Astrocyte of the hippocampus (primary cell): ENCODE results near the gene CAPN3.

Source experiments
- DNase-seq: peaks from one replicate; pipeline ENCODE4 v3.0.0; 2011; ENCODE audit warnings: low read depth, low spot score

The CAPN3 gene

GRCh38 chr15:42356851-42357250, 2.5 kb upstream of the CAPN3 start:
- no peak for DNase-seq

GRCh38 chr15:42358141-42358540, 1.2 kb upstream of the CAPN3 start:
- DNase-seq = no peak

GRCh38 chr15:42359985-42360384, 684 bp downstream of the CAPN3 start:
- DNase-seq = no peak

GRCh38 chr15:42360535-42361112, 1.3 kb downstream of the CAPN3 start:
- DNase-seq = no peak

DNA sequence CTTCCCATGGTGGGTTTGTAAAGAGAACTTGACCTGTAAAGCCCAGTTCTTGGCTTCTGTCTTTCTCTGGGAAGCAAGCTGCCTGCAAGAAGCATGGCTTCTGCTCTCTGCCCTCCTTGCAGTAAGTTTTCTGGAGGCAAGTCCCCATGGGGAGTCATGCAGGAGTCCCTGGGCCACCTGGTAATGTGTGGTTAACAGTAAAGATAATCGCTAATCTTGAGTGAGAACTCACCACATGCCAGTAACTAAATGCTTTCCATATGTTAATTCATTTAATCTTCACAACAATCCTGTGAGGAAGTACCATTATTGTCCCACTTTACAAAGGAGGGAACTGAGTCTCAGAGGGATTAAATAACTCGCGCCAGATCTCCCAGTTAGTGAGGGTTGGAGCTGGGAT, 4.2 kb downstream of the CAPN3 start:
- no peak for DNase-seq

DNA sequence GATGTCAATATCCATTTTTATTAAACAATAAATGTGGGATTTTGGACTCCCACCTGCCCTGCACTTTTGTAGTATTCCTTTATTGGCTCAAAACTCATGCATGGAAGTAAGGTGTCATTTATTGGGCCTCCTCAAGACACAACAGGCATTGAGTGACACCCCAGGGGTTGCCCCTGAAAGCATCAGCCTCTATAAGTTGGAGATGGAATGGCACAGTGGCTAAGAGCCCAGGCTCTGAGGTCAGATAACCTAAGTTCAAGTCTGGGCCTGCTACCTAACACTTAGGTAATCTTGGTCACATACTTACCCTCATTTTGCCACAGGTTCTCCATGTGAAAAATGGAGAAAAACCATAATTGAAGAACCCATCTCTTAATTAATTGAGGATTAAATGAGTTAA, 4.6 kb downstream of the CAPN3 start:
- DNase-seq = no peak

GRCh38 chr15:42364529-42364928, 5.2 kb downstream of the CAPN3 start:
- peak; percentile 48 for DNase-seq

DNA sequence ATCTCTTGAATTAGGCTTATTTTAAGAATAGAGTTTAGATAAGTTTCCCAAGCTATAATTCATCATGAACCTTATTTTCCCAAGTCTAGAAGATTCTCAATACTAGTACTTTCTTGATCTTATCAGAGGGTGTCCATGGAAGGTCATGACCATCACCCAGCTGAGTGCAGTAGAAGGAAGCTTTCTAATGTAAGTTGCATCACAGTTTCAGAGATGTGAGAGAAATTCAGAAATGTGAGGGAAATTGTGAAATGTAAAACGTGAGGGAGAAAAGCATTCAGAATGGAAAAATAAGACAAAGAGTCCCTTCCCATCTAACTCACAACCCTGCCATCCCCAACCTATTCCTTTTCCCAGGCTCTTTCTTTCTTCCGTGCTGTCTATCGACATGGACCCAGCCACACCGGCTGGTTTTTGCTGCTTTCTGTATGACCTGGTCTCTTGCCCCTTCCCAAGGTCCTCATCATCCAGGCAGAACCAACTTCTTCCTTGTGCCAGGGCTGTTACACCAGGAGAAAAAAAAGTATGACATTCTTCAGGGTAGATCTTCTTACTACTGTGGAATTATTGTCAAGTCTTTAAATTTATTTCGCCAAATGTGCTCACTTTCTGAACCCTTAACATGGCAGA, 6.7 kb downstream of the CAPN3 start:
- DNase-seq = no peak

DNA sequence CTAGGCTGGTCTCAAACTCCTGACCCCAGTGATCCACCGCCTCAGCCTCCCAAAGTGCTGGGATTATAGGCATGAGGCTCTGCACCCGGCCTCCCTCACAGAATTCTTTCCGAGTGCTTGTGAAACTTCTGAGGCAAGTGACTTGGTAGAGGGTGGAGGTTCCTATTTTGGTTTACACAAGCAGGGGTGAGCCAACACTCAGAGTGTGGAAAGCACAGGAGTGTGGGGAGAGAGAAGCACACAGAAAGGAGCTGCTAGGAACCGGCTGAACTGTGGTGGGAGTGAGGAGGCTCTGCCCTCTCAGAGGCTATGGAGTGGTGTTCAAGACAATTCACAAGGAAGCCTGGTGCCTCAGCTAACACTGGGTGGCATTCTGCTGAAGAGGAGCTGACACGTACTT, 7.7 kb downstream of the CAPN3 start:
- no peak for DNase-seq

DNA sequence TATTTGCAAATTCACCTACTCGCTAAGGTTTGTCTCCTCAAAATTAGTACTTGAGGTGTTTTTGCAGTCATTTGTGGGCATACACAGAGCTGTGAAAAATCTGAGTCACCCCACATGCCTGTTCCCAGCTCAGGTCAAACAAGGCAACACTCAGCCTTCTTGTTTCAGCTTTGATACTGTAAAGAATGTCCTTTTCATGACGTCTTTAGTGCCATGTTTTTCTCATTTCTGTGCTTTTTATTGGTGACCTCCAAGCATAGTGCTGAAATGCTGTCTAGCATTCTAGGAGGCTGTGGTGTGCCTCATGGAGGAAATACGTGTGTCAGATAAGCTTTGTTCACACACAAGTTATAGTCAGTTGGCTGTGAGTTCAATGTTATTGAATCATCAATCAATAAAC, 8.8 kb downstream of the CAPN3 start:
- DNase-seq = no peak

DNA sequence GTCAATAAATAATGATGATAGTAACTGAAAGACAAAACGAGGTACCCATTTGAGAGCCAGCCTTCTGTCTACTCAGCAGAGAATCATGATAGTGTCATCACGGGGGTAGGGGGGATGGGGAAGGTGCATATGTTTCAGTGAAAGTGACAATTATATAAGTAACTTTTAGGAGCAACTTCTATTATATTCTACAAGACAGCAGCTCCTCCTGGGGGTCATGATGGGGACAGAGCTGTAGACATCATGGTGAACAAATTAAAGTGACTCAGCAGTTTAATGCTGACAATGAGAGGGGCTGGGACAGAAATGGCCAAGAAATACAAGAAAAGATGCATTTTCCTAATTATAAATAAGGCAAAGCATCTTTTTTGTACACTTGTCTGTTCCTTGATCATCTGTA, 11.8 kb downstream of the CAPN3 start:
- no peak for DNase-seq

- no peak for DNase-seq
Observed at GRCh38 chr15:42373274-42373673, 14.0 kb downstream of the CAPN3 start.

DNA sequence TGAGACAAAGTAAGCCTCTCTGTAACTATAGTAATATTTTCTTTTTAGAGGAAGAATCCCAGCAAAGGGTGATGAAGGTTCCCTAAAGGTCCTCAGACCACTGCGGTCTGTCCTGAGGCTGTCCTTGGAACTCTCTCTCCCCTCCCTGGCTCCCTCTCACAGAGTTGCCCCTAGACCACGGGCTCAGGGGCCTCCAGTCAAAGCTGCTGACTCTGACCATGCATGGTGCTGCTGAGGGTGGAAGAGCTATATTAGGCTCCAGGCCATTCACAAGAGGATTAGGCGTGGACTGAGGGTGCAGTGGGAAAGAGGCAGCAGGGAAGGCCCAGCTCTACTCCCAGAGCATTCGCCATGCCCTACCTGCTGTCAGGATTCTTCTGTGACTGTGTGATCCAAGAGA, 14.6 kb downstream of the CAPN3 start:
- no peak for DNase-seq

DNA sequence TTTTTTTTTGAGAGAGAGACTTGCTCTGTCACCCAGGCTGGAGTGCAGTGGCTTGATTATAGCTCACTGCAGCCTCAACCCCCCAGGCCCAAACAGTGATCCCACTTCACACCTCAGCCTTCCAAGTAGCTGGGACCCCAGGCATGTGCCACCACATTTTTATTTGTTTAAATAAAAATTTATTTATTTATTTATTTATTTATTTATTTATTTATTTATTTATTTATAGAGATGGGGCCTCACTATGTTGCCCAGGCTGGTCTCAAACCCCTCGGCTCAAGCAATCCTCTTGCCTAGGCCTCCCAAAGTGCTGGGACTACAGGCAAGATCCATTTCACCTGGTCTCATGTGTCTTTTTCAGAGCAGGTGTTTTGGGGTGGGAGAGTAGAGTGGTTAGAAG, 15.5 kb downstream of the CAPN3 start:
- DNase-seq = no peak

GRCh38 chr15:42375252-42375651, 16.0 kb downstream of the CAPN3 start:
- DNase-seq = no peak

- DNase-seq = no peak
Observed at GRCh38 chr15:42375941-42376340, 16.6 kb downstream of the CAPN3 start.

DNA sequence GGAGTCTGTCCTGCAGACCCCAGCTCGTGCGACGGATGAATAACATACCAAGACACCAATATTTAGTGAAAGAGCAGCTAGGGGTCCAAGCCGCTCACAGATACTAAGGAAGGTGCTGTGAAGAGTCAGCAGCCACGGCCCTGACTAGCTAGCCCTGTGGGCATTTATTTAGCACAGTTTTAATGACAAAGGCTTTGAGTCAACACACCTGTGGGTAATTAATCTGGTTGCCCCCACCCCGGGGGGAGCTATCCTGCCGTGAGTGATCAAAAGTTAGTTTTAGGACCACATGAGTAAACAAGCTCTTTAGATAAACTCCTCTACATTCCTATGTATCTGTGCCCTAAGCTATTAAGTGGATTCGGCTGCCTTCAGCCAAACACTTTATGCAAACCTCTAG, 18.7 kb downstream of the CAPN3 start:
- DNase-seq = no peak

- DNase-seq = no peak
Observed at GRCh38 chr15:42384597-42384996, 25.3 kb downstream of the CAPN3 start.

DNA sequence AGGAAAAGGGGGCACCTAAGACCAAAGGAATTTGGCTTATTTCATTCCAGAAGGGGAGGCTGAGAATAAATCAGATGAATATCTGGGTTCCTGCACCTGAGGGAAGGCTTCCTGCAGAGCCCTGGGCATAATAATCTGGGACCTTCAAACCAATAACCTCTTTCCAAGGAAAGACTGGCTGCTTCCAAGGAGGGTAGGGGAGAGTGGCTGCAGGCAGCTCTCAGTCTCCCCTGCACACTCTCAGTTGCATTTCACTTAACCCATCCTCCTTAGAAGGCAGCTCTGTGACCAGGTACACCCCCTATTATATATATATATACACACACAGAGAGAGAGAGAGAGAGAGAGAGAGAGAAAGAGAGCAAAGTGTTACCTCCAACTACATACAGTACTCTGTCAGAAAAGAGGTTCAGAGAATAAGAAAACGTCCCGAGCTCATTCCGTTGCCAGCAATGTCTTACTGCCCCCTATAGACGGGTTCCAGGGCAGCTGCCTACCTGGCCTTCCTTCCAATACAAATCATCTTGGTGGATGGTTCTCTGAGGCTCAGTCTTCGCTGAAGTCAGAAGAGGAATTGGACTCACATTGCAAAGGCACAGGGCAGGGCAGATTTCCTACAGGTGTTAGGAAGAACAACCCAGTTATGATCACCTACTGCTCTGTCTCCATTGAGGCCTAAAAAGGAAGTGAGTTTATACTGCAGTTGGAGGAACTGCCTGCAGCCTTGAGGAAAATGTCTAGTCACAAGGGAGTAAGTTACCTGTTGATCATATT, 26.1 kb downstream of the CAPN3 start:
- DNase-seq = peak; percentile 55

DNA sequence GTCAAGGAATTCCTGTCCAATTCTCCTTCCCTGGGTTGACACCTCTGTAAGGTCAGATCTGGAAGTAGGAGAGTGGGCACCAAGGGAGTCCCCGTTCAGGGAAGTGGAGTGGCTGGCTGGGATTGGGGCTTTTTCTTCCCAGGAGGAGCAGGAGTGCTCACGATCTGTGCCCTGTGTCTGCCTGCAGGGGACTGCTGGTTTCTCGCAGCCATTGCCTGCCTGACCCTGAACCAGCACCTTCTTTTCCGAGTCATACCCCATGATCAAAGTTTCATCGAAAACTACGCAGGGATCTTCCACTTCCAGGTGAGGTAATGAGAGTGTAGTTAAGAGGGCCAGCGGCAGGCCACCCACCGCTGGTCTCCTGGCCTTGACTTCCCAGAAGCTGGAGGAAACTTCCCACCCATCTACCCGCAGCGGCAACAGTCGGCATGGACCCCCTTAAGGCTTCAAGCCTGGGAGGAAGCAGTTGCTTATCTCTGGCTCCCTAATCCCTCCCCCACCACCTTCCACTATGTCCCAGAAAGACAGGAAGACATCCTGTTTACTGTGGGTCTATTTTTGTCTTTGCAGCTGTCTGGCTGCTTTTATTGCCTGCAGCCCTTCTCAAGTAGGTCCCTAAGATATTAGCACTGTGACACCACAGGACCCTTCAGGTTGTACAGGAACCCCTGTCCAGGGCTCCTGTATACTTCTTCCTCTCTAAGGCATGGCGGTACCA, 26.8 kb downstream of the CAPN3 start:
- DNase-seq = no peak

DNA sequence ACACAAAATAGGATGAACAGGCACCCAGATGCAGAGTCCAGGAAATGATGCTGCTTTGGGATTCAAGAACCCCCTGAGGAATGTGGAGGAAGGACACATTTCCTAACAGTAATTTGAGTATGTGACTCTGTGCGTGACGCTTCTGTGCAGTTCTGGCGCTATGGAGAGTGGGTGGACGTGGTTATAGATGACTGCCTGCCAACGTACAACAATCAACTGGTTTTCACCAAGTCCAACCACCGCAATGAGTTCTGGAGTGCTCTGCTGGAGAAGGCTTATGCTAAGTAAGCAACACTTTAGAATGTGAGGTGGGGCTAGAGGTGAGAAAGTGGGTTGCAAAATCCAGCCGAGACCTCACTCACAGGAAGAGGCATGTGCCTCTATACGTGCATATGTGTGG, 28.3 kb downstream of the CAPN3 start:
- no peak for DNase-seq

- no peak for DNase-seq
Observed at GRCh38 chr15:42392309-42393024, 33.2 kb downstream of the CAPN3 start.
